CD8-positive, alpha-beta memory T cell (primary cell): ENCODE data around the gene CHKA. TPM values are rescaled to one million over a fixed set of nuclear protein-coding genes. Genes with fewer than 3 reads are reported as not detected.
A peak's percentile ranks its signal among the peaks of the same experiment; 100 is the strongest.

ENCODE experiments used
- CTCF ChIA-PET: fragments of 350-600 bp; sonication (Branson Sonifier 250); formaldehyde crosslinking; loops from one replicate; lab custom pipeline; 2021; ENCODE audit warnings: antibody characterized with exemption; lab: Charles Lee
- POLR2A ChIA-PET: fragments of 350-600 bp; sonication (Branson Sonifier 250); formaldehyde crosslinking; loops from one replicate; lab custom pipeline; 2021; ENCODE audit warnings: antibody characterized with exemption; lab: Charles Lee
- DNase-seq, 5 donors: peaks; one replicate each; pipeline versions ENCODE4 v3.0.0 to v3.0.0-alpha.2; 2020 to 2022; ENCODE audit warnings: mixed read lengths in 1 of 5
- H3K27ac ChIP-seq: one replicate; pipeline ENCODE4 v1.7.0; 2013; ENCODE audit warnings: low read depth, mild to moderate bottlenecking, low read length, moderate library complexity
- H3K27me3 ChIP-seq: 2 replicates; pipeline ENCODE4 v1.7.0; 2013; ENCODE audit warnings: low read length, mild to moderate bottlenecking; ENCODE audit not compliant: insufficient read depth, poor library complexity, severe bottlenecking
- H3K36me3 ChIP-seq: 2 replicates; pipeline ENCODE4 v1.7.0; 2013; ENCODE audit warnings: mild to moderate bottlenecking, low read length, moderate library complexity; ENCODE audit not compliant: insufficient read depth
- H3K4me1 ChIP-seq: 2 replicates; pipeline ENCODE4 v1.7.0; 2013; ENCODE audit warnings: mild to moderate bottlenecking, low read length, moderate library complexity; ENCODE audit not compliant: insufficient read depth
- H3K4me3 ChIP-seq: 2 replicates; pipeline ENCODE4 v1.7.0; 2013; ENCODE audit warnings: mild to moderate bottlenecking, low read length
- H3K9me3 ChIP-seq: 2 replicates; pipeline ENCODE4 v1.7.0; 2013; ENCODE audit warnings: mild to moderate bottlenecking, low read length
- H3K27ac Mint-ChIP-seq, 8 donors: one replicate each; pipeline ENCODE4 v1.8.0; 2020 to 2021; ENCODE audit warnings: mixed read lengths in 8 of 8, mild to moderate bottlenecking in 6 of 8, inconsistent platforms in 3 of 8, moderate library complexity in 3 of 8
- H3K27me3 Mint-ChIP-seq, 2 donors: one replicate each; pipeline ENCODE4 v1.8.0; 2020 to 2021; ENCODE audit warnings: mixed read lengths in 2 of 2, mild to moderate bottlenecking in 1 of 2, moderate library complexity in 1 of 2
- H3K36me3 Mint-ChIP-seq, 3 donors: one replicate each; pipeline ENCODE4 v1.8.0; 2020 to 2021; ENCODE audit warnings: mixed read lengths in 3 of 3, inconsistent platforms in 1 of 3, mild to moderate bottlenecking in 1 of 3
- H3K4me1 Mint-ChIP-seq, 3 donors: one replicate each; pipeline ENCODE4 v1.8.0; 2020 to 2021; ENCODE audit warnings: mixed read lengths in 3 of 3, inconsistent platforms in 1 of 3, mild to moderate bottlenecking in 1 of 3
- H3K4me3 Mint-ChIP-seq, 7 donors: one replicate each; pipeline ENCODE4 v1.8.0; 2020 to 2021; ENCODE audit warnings: mixed read lengths in 7 of 7, mild to moderate bottlenecking in 6 of 7, moderate library complexity in 4 of 7, inconsistent platforms in 2 of 7
- H3K9me3 Mint-ChIP-seq, 5 donors: one replicate each; pipeline ENCODE4 v1.8.0; 2020 to 2022; ENCODE audit warnings: mixed read lengths in 5 of 5, mild to moderate bottlenecking in 3 of 5, moderate library complexity in 2 of 5, inconsistent platforms in 1 of 5
- polyA plus RNA-seq: library from polyadenylated mRNA; unstranded; fragments of 300-500 nt; fragmentation: Illumina TruSeq; gene quantifications from one replicate; pipeline ENCODE4 v1.2.3, GENCODE V29; 2021
- total RNA-seq, 2 experiments: library from RNA; stranded (reverse); gene quantifications; one replicate each; pipeline ENCODE4 v1.2.3, GENCODE V29; 2021

The CHKA gene
- total and polyA plus RNA-seq, 3 experiments from 2014 or later = 3.1 to 14.0 (median 11.6) TPM

DNA sequence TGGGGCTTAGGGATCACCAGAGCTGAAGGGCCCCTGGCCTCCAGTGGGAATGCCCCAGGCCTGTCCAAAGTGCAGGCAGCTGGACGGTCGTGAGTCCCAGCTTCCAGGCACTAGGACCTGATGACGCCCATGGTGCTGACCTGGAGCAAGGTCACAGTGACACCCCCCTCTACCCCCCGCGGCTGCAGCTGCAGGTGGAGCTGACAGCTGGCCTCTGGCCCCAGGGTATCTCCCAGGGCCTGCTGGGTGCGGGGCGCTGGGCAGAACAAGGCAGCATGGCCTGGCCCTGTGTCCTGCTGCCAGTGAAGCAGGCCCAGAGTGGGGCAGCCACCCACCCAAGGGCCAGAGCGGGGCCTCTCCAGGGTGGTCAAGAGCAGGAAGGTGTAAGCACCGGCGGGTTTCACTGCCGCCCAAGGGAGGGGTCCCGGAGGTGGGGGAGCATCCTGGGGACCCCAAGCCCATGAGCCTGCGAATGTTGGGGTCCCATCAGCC, 82.9 kb downstream of the CHKA start:
- H3K36me3 Mint-ChIP-seq = peaks cover 0 to 29% (median 0%) of the 10 kb centered on the region in 3 donors
- H3K4me1 Mint-ChIP-seq = peaks cover 21 to 40% (median 25%) of the 10 kb centered on the region in 3 donors
- H3K4me3 Mint-ChIP-seq = peak overlapping the region in 6 of 7 donors; percentile 88 to 98 (median 92)
- H3K27me3 ChIP-seq = no peaks in the 10 kb centered on the region
- H3K9me3 ChIP-seq = no peaks in the 10 kb centered on the region
- peak overlapping the region; percentile 92 for H3K27ac ChIP-seq
- peaks cover 11% of the 10 kb centered on the region for H3K36me3 ChIP-seq
- no peak for DNase-seq
- ChIA-PET POLR2A (interaction anchor here (1.6 kb wide), 1 partner anchor 35 kb away, joined by 4 read pairs; the partner anchor contains the start of gene UNC93B1), CTCF (interaction anchor here (1.5 to 1.9 kb wide), 2 partner anchors 28 to 44 kb away, joined by 4 to 6 read pairs; partner anchors contain the start of gene ALDH3B1)
- H3K4me1 ChIP-seq = peaks cover 47% of the 10 kb centered on the region
- H3K9me3 Mint-ChIP-seq = no peaks in the 10 kb centered on the region
- H3K4me3 ChIP-seq = peak overlapping the region; percentile 71
- no peaks in the 10 kb centered on the region for H3K27me3 Mint-ChIP-seq
- H3K27ac Mint-ChIP-seq = peak overlapping the region in 6 of 8 donors; percentile 17 to 98 (median 92)

DNA sequence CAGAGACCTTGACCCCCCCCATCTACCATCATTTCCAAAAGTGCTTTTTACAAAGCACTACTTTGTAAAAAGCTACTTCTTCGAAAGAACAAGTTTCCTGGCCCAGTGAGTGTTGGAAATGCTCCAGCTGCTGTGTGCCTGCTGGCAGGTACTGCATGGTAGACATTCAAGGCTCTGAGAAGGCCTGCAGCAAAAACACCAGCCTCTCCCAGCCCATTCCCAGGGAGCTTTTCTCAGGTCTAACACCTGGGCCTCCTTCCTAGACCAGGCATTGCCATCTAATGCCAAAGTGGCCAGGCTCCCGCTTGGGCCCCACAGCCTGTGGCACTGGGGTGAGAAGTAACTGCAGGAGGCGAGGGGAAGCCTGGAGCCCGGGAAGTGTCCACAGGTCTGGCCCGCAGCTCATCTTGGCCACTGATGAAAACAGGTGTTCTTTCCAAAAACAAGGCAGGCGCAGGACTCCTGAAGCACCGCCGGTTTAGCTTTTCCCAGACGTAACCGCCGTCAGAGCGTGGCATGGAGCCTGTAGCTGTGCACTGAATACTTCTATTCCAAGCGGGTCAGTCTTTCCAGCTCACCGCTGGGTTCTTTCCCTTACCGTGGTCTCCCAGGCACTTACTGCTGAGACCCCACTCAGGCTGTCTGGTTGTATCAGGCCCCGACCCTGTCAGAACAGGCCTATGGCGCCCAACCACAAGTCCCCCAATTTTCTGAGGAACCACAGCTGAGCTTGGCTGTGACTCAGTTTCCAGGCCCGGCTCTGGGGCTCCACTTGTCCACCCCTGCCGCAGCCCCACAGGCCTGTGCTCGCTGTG, 83.6 kb downstream of the CHKA start:
- H3K27ac Mint-ChIP-seq = peak overlapping the region; percentile 80 to 98 (median 92)
- no peaks in the 10 kb centered on the region for H3K27me3 Mint-ChIP-seq
- peaks cover 0 to 29% (median 0%) of the 10 kb centered on the region in 3 donors for H3K36me3 Mint-ChIP-seq
- no peaks in the 10 kb centered on the region for H3K9me3 Mint-ChIP-seq
- no peak overlapping the region for H3K4me3 ChIP-seq
- no peaks in the 10 kb centered on the region for H3K9me3 ChIP-seq
- no peaks in the 10 kb centered on the region for H3K27me3 ChIP-seq
- peak overlapping the region; percentile 63 to 88 (median 71) for H3K4me3 Mint-ChIP-seq
- peaks cover 21 to 40% (median 25%) of the 10 kb centered on the region in 3 donors for H3K4me1 Mint-ChIP-seq
- DNase-seq = no peak
- H3K36me3 ChIP-seq = peaks cover 12% of the 10 kb centered on the region
- ChIA-PET POLR2A (interaction anchor here (0.7 kb wide), 1 partner anchor 35 kb away, joined by 5 read pairs; no protein-coding TSS in a partner anchor), CTCF (interaction anchor here (1.5 to 1.9 kb wide), 2 partner anchors 28 to 43 kb away, joined by 4 to 6 read pairs; partner anchors contain the start of gene ALDH3B1)
- peaks cover 47% of the 10 kb centered on the region for H3K4me1 ChIP-seq
- H3K27ac ChIP-seq = peak overlapping the region; percentile 92

DNA sequence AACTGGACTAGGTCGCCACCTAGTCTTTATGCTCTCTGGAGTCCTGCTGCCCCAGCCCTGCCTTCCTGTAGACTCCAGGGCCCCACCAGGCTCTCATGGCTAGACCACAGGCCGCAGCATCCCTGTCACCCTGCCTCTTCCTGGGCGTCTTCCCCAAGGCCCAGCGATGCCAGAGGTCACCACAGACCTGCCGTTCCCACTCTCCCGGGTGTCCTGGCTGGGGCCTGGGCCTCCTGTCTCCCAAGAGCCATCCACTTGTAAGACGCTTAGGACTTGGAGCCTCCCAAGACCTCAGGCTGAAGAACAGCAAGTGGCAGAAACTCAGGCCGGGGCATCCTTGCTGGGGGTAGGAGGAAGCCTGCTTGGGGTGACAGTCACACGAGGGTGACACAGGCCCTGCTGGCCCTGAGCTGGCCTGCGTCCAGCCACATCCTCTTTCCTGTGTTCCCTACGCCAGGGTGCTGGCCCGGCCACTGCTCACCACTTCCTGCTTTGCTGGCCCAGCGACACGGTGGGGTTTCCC, 84.4 kb downstream of the CHKA start:
- no peaks in the 10 kb centered on the region for H3K9me3 Mint-ChIP-seq
- Histone ChIP-seq H3K27me3 (no peaks in the 10 kb centered on the region), H3K27ac (peak overlapping the region; percentile 20), H3K4me3 (no peak overlapping the region), H3K4me1 (peaks cover 52% of the 10 kb centered on the region), H3K9me3 (no peaks in the 10 kb centered on the region), H3K36me3 (peaks cover 12% of the 10 kb centered on the region)
- peaks cover 0 to 26% (median 0%) of the 10 kb centered on the region in 3 donors for H3K36me3 Mint-ChIP-seq
- peak overlapping the region; percentile 63 to 88 (median 71) for H3K4me3 Mint-ChIP-seq
- DNase-seq = no peak
- H3K4me1 Mint-ChIP-seq = peaks cover 22 to 41% (median 25%) of the 10 kb centered on the region in 3 donors
- ChIA-PET CTCF (interaction anchor here (1.9 kb wide), 1 partner anchor 27 kb away, joined by 6 read pairs; the partner anchor contains the start of gene ALDH3B1), POLR2A (no interaction called here)
- no peaks in the 10 kb centered on the region for H3K27me3 Mint-ChIP-seq
- H3K27ac Mint-ChIP-seq = peak overlapping the region; percentile 80 to 98 (median 92)

DNA sequence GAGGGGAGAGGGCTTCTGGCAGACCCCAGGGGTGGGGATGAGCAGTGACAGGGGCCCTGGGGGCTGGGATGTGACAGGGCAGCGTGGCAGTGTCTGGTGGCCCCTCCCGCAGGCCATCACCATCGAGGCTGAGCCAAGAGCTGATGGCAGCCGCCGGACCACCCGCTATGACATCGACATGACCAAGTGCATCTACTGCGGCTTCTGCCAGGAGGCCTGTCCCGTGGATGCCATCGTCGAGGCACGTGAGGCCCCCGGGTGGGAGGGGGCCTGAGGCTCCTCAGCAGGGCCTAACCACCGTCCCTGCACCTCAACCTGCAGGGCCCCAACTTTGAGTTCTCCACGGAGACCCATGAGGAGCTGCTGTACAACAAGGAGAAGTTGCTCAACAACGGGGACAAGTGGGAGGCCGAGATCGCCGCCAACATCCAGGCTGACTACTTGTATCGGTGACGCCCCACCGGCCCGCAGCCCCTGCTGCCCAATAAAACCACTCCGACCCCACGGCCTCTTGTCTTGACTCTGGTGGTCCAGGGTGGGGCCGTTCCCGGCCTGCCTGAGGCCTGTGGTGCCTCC, 85.0 kb downstream of the CHKA start:
- Histone ChIP-seq H3K27me3 (no peaks in the 10 kb centered on the region), H3K27ac (peak overlapping the region; percentile 11), H3K4me1 (peaks cover 52% of the 10 kb centered on the region), H3K36me3 (peaks cover 12% of the 10 kb centered on the region), H3K9me3 (no peaks in the 10 kb centered on the region), H3K4me3 (no peak overlapping the region)
- no peak for DNase-seq
- ChIA-PET CTCF (no interaction called here), POLR2A (no interaction called here)
- Mint-ChIP-seq H3K36me3 (peaks cover 0 to 26% (median 0%) of the 10 kb centered on the region in 3 donors), H3K4me1 (peaks cover 23 to 41% (median 25%) of the 10 kb centered on the region in 3 donors), H3K9me3 (no peaks in the 10 kb centered on the region), H3K27ac (peak overlapping the region; percentile 80 to 98 (median 92)), H3K27me3 (no peaks in the 10 kb centered on the region), H3K4me3 (peak overlapping the region in 2 of 7 donors; percentile 64 to 87)

DNA sequence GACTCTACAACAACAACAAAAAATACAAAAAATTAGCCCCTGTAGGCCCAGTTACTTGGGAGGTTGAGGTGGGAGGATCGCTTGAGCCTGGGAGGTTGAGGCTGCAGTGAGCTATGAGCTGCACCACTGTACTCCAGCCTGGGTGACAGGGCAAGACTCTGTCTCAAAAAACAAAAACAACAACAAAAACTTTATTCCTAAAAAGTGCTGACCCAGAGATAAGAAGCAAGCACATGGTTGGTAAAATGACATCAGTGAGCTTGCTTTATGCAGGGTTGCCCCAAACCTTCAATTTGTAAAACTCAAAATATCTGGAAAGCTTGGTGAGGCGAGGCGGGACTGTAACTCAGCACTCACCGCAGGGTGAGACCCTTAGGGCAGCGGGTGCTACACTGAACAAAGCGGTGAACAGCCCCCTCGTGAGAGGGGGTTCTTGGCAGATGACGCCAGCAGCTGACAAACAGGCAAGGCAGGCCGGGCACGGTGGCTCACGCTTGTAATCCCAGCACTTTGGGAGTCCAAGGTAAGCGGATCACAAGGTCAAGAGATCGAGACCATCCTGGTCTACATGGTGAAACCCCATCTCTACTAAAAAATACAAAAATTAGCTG, 85.8 kb downstream of the CHKA start:
- H3K36me3 ChIP-seq = peaks cover 12% of the 10 kb centered on the region
- H3K27me3 Mint-ChIP-seq = peaks cover 0 to under 1% of the 10 kb centered on the region in 2 donors
- no peaks in the 10 kb centered on the region for H3K27me3 ChIP-seq
- no peak overlapping the region for H3K4me3 ChIP-seq
- POLR2A ChIA-PET = no interaction called here
- H3K36me3 Mint-ChIP-seq = peaks cover 0 to 33% (median 0%) of the 10 kb centered on the region in 3 donors
- H3K9me3 ChIP-seq = no peaks in the 10 kb centered on the region
- no peak overlapping the region for H3K27ac ChIP-seq
- no peaks in the 10 kb centered on the region for H3K9me3 Mint-ChIP-seq
- no peak for DNase-seq
- peak overlapping the region in 6 of 8 donors; percentile 3 to 82 (median 43) for H3K27ac Mint-ChIP-seq
- H3K4me1 ChIP-seq = peaks cover 48% of the 10 kb centered on the region
- peak overlapping the region in 2 of 7 donors; percentile 47 to 70 for H3K4me3 Mint-ChIP-seq
- CTCF ChIA-PET = no interaction called here
- H3K4me1 Mint-ChIP-seq = peaks cover 26 to 41% (median 29%) of the 10 kb centered on the region in 3 donors

DNA sequence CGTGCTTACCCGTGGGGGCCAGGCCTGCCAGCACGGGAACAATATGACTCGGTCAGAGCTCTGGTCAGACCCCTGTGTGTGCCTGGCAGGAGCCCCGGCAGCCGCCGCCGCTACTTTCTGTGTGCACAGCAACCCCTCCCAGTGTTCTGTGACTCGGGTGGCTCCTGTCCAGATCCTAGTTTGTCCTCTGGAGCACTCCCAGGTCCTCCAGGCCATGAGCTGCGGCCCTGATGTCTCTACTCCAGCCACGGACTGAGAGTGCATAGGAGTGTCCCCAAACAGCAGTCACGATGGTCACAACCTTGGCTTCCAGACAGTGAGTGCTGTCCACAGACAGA, 87.5 kb downstream of the CHKA start:
- H3K4me1 ChIP-seq = peaks cover 41% of the 10 kb centered on the region
- H3K36me3 ChIP-seq = peaks cover 12% of the 10 kb centered on the region
- peaks cover 0 to 3% of the 10 kb centered on the region in 2 donors for H3K27me3 Mint-ChIP-seq
- H3K9me3 Mint-ChIP-seq = no peaks in the 10 kb centered on the region
- H3K4me1 Mint-ChIP-seq = peaks cover 25 to 41% (median 30%) of the 10 kb centered on the region in 3 donors
- DNase-seq = no peak
- H3K4me3 Mint-ChIP-seq = peak overlapping the region in 1 of 7 donors; percentile 45
- peak overlapping the region in 4 of 8 donors; percentile 21 to 71 (median 53) for H3K27ac Mint-ChIP-seq
- no peak overlapping the region for H3K27ac ChIP-seq
- ChIA-PET POLR2A (no interaction called here), CTCF (no interaction called here)
- H3K27me3 ChIP-seq = no peaks in the 10 kb centered on the region
- H3K9me3 ChIP-seq = no peaks in the 10 kb centered on the region
- no peak overlapping the region for H3K4me3 ChIP-seq
- H3K36me3 Mint-ChIP-seq = peaks cover 0 to 32% (median 0%) of the 10 kb centered on the region in 3 donors

DNA sequence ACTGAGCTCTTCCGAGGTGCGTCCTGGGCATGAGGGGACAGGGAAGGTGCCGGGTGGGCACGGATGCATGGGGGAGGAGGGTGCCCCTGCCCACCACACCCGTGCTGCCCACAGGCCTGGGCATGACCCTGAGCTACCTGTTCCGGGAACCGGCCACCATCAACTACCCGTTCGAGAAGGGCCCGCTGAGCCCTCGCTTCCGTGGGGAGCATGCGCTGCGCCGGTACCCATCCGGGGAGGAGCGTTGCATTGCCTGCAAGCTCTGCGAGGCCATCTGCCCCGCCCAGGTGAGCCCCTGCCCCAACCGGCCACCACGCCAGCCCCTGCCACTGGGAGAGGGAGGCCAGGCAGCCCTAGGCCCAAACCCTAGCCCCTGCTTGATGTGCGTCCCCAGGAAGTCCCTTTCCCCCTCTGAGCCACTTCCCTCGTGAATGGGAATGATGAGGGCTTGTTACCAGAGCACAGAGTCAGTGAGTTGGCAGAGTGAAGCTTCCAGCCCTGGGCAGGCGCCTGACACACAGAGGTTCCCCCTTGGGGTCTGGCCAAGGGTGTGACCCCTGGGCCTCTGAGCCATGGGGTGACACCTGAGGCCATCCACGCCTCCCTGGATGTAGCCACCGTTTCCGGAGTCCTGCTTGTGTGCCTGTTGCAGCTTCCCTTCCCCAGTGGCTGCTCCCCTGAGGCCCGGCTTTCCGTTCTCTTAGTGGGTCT, 88.0 kb downstream of the CHKA start:
- no peaks in the 10 kb centered on the region for H3K9me3 ChIP-seq
- H3K27ac ChIP-seq = no peak overlapping the region
- CTCF ChIA-PET = no interaction called here
- POLR2A ChIA-PET = no interaction called here
- no peak overlapping the region for H3K4me3 ChIP-seq
- peaks cover 0 to 3% of the 10 kb centered on the region in 2 donors for H3K27me3 Mint-ChIP-seq
- peaks cover 25 to 41% (median 30%) of the 10 kb centered on the region in 3 donors for H3K4me1 Mint-ChIP-seq
- peaks cover 0 to 32% (median 0%) of the 10 kb centered on the region in 3 donors for H3K36me3 Mint-ChIP-seq
- peak overlapping the region in 2 of 8 donors; percentile 70 to 71 for H3K27ac Mint-ChIP-seq
- peak overlapping the region in 1 of 7 donors; percentile 40 for H3K4me3 Mint-ChIP-seq
- no peaks in the 10 kb centered on the region for H3K9me3 Mint-ChIP-seq
- H3K36me3 ChIP-seq = peaks cover 12% of the 10 kb centered on the region
- DNase-seq = no peak
- H3K27me3 ChIP-seq = no peaks in the 10 kb centered on the region
- H3K4me1 ChIP-seq = peaks cover 36% of the 10 kb centered on the region
